Glomerular endothelial cell (primary cell): ENCODE results near the gene CD8B. TPM values are rescaled to one million over a fixed set of nuclear protein-coding genes. Genes with fewer than 3 reads are reported as not detected.

Experiments
- DNase-seq: peaks from one replicate; pipeline ENCODE4 v3.0.0-alpha.2; 2011; ENCODE audit warnings: low read depth, low spot score; ENCODE audit errors: extremely low read depth
- total RNA-seq: library from RNA; depleted of rRNA; stranded (reverse); fragments of >200 nt; gene quantifications from 2 replicates; pipeline ENCODE4 v1.2.3, GENCODE V29; 2015

The CD8B gene
- total RNA-seq, 1 donor from 2014 or later, result not detected

DNA sequence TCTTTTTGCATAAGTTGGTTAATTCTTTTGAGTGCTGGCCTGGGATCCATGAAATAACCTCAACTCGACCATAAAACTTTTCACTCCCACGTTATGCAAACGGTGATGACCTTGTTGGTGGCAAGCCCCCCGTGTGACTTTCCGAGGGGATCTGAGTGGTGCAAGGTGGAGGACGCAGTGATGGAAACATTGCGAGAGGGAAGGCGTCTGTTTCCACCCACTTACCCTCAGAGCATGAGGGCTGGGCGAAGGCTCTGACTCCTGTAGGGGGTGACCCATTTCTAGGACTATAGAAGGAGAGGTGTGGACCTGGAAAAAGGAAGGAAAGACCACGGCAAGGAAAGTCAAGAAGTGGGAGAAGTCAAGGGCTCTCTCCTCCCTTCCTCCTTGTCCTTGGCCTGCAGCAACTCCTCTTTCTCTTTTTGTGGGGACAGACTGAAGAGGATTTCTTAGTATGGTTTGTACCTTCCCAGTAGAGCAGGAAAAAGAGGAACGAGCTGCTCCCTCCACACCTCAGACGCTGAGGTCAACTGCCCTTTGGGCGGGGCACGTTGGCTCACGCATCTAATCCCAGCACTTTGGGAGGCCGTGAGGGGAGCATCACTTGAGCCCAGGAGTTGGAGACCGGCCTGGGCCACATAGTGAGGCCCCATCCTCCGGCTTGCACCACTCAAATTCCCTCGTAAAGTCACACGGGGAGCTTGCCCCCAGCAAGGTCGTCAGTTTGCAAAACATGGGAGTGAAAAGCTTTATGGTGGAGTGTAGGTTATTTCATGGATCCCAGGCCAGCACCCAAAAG is 55.4 kb downstream of the CD8B start:
- DNase-seq, result no peak

DNA sequence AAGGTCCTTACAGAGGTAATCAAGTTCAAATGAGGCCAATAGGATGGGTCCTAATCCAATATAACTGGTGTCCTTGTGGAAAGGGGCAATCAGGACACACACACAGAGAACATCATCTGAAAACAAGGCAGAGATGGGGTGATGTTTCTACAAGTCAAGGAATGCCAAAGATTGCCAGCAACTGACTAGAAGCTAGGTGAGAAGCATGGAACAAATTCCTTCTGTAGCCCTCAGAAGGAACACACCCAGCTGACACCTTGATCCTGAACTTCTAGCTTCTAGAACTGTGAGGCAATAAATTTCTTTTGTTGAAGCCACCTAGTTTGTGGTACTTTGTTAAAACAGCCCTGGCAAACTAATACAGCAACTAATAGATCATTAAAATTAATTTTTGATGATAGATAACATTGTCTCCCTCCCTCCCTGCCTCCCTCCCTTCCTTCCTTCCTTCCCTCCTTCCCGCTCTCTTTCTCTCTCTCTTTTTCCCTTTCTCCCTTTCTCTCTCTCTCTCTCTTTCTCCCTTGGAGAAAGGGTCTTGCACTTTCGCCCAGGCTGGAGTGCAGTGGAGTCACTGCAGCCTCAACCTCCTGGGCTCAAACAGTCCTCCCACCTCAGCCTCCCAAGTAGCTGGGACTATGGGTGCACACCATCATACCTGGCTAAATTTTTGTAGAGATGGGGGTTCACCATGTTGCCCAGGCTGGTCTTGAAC is 60.7 kb downstream of the CD8B start:
- DNase-seq, result no peak

DNA sequence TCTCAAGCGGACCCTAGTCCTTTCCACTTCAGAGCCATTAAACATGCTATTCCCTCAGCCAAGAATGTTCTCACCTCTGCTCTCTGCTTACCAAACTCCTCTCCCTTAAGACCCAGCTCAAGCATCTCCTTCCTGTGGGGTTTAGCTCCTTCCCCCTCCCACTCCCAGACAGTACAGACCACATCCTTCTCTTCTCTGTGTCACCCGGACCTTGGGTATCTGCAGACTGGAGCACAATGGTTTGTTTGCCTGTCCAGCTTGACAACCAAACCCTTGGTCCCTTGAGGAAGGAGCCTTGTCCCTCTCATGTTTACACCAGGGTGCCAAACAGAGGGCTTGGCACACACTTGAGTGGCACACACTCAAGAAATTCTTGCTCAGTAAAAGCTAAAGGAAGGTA is 66.8 kb downstream of the CD8B start:
- no peak for DNase-seq

DNA sequence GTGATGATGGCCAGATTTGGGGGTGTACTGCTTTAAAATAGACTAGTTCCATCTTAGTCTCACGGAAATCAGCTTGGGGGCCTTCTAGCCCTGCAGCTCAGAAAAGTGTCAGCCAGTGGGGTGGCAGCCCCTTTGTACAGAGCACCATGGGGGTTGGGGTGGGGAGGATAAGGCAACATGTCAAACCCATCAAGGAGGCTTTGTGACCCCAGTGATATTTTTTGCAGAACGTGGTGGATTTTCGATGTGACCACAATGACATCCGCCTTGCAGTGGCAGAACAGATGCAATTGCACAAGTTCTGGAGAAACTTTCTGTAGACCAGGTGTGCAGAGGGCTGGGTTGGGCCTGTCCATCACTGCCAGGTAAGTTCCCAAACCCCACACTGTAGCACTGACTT is 67.9 kb downstream of the CD8B start:
- DNase-seq, result no peak

DNA sequence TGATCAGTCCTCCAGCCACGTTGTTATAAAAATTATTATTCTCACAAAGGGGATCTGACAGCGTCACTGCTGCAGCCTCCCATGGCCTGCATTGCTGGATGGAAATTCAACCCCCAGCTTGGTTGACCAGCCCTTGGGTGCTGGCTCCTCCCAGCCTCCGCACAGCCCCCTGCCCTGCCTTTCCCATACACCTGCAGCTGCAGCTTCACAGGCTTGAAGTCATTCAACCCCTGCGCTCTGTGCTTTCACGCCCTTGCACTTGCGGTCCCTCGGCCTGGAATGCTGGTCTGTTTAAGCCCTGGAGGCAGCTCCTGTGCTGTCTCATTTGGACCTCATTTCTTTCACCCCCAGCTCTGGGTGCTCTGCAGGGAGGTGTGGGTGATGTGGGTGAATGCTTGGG is 70.1 kb downstream of the CD8B start:
- no peak for DNase-seq

DNA sequence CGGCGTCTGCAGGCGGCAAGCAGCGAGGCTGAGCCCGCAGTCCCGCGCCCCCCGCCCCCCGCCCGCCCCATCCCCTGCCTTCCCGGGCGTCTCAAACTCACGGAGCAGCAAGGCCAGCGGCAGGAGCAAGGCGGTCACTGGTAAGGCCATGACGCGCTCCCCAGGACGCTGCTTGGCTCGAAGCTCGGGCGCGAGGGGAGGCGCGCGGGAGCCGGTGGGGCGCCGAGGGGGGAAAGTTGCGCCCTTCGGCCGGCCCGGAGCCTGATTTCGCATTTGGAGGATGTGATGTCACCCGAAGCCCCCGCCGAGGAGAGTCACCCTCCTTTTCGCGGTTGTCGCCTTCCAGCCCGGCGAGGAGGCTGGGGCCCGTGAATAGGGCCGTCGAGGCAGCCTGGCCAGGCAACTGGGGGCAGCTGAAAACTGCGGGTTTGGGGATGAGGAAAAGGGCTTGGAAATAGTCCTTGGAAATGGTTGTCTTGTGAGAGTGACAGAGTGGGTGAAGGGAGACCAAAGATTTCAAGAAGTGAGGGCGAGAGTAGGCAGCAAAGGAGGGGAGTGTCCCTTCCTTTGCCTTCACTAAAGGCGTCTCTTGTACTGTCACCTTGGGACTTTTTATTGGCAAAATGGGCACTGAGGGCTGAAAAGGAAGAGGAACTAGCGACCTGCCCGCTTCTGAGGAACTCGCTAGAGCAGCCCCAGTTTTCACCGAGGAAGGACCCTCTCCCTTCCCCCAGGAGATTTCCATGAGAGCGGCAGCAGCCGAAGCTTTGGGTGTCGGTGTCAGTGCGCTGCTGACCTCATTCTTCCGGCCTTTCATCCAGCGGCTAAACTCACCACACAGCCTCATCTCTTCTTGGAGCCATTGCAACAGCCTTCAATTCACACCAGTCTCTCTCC is 70.8 kb downstream of the CD8B start, which contains the start of gene CD8A:
TSS of gene CD8A (minus strand) at position 238 of the 897 bp plus-strand sequence. CDS start at position 150, 88 bp downstream.
- no peak for DNase-seq

DNA sequence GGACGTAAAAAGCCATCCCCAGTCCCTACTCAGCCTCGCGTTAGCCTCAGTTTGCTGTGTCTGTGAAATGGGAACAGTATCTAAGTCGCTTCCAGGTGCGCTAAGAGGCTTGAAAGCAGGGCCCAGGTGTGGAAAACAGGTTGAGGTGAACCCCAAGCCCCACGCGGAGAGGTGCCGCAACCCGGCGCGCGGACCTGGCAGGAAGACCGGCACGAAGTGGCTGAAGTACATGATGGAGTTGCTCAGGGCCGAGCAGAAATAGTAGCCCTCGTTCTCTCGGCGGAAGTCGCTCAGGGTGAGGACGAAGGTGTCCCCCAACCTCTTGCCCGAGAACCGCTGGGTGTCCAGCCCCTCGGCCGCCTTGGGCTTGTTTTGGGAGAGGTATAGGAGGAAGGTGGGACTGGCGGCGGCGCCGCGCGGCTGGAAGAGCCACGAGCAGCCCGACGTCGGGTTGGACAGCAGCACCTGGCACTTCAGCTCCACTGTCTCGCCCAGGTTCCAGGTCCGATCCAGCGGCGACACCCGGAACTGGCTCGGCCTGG is 71.5 kb downstream of the CD8B start:
- no peak for DNase-seq

DNA sequence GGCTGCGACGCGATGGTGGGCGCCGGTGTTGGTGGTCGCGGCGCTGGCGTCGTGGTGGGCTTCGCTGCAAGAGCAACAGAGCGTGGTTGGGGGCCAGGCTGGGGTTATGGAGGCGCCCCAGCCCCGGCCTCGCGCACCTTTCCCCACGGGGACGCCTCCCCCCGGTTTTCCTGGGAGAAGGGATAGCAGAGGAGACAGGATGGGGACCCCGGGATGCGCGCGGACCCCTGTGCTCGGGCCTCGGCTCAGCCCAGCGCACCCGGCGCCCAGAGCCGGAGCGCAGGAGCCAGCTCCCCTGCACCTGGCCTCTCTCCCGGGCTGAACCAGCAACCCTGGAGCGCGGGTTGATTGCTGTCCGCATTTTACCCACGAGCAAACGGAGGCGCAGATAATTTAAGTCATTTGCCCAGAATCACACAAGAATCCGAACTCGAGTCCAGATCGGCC is 72.0 kb downstream of the CD8B start:
- DNase-seq, result no peak

DNA sequence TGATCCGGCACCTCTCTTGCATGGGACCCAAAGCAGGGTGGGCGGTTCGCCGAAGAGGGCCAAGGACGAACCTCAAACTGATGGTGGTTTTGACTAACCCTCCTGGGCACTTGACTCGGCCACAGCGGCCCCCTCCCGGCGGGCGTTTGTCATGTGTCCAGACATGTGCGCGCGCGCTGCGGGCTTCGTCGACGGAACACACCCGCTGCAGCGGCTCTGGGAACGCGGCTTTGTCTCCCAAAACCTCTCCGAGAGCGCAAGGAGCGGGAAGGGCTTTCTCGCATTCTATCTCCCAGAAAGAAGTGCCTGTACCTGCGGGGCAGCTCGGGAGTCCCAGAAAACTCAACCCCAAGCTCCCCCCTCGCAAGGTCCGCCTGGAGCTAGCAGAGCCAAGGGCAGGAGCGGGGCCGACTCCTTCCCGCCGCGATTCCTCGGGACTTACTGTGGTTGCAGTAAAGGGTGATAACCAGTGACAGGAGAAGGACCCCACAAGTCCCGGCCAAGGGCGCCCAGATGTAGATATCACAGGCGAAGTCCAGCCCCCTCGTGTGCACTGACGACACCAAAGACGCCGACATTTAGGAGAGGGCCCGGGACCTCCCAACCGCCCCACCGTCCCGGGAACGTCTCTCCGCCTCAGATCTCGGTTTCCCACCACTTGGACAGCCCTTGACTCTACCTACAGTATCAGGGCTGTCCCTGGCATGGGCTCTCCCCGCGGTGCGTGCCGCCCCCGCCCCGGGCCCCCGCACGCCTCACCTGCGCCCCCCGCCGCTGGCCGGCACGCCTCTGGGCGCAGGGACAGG is 72.6 kb downstream of the CD8B start:
- DNase-seq, result no peak

DNA sequence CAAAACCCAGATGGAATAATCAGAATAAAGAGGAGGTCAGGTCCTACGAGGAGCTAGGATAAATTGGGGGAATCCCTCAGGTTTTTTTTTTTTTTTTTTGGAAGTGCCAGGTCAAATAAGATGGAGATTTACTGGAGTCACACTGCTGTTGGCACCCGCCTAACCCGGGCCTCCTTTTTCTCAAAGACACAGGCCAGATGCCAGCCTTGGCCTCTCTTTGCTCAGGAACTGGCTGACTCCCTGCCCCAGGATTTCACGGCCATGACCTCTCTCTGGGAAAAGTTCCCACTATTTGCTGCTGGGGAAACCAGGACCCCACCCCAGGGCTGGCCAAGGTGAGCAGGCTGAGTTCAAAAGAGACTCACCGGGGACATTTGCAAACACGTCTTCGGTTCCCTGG is 73.5 kb downstream of the CD8B start:
- DNase-seq, result no peak

DNA sequence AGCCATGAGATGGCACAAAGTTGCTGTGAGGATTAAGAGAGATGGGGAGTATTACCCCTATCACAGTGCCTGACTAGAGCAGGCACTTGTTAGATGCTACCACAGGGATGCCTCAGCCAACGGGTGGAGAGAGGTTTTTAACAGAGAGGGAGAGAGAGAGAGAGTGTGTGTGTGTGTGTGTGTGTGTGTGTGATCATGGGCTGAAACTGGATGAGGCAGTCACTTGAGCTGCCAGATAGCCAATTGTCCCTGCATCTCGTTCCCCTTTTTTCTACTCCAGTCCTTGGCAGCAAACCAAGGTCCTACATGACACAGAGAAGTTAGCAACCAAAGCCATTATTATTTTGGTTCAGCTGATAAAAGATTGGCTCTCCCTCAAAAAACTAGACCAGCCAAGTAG is 74.0 kb downstream of the CD8B start:
- DNase-seq, result no peak

DNA sequence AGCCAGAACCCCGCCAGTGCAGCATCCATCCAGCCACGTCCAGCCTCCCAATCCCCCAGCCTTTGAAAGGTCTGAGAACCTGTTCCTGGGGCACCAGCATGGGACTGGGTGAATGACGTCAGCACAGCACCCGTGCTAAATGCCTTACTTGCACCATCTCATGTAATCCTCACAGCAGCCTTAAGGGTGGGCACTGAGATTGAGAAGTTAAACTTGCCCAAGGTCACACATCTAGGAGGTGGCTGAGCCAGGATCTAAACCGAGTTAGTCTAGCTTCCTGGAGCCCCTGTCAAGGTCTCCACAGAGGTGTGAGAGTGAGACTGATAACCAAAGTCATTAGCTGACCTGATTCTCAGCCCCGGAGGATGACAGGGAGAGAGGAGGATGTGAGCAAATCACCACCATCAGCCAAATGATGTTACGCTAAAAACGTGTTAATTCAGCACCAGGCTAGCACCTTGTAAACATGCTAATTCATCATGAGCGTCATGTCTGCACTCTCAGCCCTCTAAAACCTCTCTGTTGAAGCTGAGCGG is 75.6 kb downstream of the CD8B start:
- DNase-seq, result no peak

DNA sequence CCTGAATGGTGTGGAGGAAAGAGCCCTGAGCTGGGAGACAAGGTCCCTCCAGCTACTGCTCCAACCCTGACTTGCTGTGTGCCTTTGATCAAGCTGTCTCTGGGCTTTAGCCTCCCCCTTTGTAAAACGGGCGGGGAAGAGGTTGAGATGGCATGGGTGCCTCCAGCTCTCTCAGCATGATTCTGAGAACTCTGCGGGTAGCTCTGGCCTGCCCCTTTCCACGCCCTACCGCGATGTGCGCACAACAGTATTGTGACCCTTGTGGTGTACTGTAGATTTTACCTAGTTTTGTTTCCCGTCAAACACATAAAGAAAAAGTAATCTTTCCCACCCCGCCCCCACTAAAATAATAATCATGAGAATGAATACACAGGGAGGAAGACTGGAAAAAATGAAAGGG is 76.2 kb downstream of the CD8B start:
- DNase-seq, result no peak

DNA sequence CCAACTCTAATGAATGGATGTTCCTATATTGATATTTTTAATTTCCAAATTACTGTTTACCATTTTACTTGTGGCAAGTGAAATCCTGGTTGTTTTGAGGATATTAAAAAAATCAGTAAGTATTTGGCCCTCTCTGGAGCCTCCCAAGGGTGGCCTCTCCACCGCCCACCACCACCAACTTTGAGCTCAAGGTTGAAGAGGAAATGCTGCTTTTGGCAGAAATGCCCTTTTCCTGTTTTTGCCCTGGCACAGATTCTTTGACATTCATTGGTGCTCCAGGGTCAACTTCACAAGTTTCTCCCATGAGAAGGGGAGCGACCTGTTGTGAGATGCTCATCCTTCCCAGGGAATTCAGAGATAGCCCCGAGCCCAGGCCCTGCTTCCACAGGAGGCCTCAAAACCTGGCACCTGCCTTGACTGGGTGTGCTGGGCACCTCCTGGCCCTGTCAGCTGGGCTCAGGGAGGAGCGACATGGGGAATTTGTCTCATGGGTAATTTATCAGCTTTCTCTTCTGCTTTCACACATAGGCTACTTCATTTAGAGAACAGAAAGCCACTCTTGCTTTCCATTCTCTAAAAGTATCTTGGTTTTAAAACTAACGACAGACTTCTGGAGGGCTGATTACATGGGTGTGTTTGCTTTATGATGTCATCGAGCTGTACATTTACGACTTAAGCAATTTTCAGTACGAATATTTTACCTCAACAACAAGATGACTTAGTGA is 77.9 kb downstream of the CD8B start:
- no peak for DNase-seq

DNA sequence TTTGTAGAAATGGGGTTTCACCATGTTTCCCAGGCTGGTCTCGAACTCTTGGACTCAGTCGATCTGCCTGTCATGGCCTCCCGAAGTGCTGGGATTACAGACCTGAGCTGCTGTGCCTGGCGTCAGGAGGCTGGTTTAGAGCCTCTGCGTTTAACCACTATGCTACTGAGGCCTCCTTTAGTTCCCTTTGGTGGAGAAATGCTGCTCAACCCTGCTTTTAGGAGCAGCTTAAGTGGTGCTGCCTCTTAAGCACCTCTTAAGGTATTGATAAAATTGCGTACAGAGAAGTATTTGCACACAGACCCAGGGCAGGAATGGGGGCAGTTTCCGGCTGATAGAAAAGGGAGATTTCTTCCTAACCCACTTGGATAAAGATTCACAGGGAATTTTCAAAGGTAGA is 78.9 kb downstream of the CD8B start:
- DNase-seq, result no peak

DNA sequence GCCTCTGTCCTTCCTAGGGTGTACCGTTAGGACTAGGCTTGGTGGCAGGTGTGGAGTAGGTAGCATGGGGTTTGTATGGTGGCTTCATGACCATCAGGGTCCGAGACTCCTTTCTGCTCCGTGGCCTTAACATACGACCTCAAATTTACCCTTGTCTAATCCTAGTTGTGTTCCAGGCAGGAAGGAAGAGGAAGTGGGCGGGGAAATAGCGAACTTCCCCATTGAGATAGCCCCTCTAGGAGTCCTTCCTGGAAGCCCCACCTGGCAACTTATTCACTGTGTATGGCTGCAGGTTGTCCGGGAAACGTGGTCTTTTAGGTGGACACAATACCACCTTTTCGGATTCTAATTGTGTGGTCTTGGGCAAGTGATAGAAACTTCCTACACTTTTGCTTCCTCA is 80.3 kb downstream of the CD8B start:
- no peak for DNase-seq

DNA sequence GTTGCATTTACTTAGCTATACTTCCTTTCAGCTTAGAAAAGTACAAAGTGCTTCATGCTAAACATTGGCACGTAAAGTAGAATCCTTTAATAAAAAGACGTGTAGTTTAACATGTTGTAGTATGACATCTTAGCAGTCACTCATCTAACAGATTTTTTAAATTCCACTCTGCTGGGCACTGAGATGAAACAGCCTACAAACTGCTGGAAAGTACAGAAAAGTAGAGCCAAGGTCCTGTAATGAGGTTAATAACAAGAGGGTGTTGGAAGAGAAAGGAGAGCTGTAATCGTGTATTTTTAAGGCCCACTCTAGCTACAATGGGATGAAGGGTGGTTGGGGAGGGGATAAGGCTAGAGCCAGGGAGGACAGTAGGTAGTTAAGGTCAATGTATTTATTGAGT is 81.7 kb downstream of the CD8B start:
- no peak for DNase-seq

DNA sequence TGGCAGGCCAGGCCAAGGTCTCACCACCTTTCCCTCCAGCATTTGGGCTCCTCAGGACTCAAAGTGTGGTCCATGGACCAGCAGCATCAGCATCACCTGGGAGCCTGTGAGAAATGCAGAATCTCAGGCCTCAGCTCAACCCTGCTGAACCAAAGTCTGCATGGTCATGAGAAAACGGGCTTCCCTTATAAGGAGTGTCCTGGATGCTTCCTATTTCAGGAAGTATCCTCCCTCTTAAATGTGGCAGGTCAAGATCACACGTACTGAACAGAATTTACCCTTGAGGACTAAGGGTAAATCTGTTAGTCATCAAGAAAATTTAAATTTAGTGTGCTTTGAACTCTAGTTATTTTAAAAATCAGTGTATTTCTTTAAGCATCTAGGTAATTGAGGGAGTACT is 82.7 kb downstream of the CD8B start:
- no peak for DNase-seq

DNA sequence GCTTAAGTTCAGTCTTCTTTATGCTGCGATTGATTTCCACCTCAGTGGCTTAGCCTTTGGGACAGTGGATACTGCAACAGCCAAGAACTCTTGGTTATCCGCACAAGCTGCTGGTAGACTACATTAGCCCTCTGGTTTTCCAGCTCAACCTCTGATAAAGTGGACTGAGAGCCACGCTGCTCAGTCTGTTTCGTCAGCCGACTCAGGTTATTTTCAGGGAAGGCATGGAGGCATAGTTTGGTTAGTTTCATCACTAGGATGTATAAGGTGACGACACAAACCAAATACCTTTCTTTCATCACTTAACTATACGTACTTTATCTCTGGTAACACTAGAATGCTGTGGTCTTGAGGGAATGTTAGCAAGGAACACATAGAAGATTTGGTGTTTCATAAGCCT is 85.2 kb downstream of the CD8B start:
- no peak for DNase-seq
